Stimulated activated CD8-positive, alpha-beta memory T cell treated with anti-CD3 and anti-CD28 coated beads, Interleukin-15, amount 100 ng/mL, for 24 hours (primary cell): ENCODE results near the gene COX7C.

Experiments used
- DNase-seq: peaks from one replicate; pipeline ENCODE4 v3.0.0-alpha.2; 2020; ENCODE audit warnings: low read depth

The COX7C gene

DNA sequence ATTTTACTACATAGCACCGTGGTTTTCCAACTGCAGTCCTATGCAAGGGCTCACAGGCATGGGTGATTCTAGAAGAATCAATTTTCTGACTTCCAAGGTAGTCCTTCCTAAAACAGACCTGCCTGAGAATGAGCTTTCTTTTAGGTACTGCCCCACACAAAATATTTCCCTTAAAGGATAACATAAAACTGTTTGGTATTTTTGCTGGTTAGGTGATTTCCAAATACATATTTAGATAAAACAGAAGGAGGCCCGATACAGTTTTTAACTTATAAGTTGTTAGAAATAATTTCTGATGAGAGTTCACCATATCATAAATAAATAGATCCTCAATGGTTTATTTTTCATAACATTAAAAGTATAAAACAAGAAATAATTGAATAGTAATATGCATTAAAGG lies 46.4 kb downstream of the COX7C start:
- DNase-seq, result no peak

- DNase-seq, result no peak
These were observed 48.4 kb downstream of the COX7C start for GRCh38 chr5:86665984-86666760.

GRCh38 chr5:86666981-86667380 lies 49.2 kb downstream of the COX7C start:
- no peak for DNase-seq
